Measurements from ENCODE around the gene ZSWIM6. TPM values are rescaled to one million over a fixed set of nuclear protein-coding genes. Genes with fewer than 3 reads are reported as not detected.

Gene ZSWIM6
- total RNA-seq, 2 donors from 2014 or later = 10.6 to 18.8 TPM

DNA sequence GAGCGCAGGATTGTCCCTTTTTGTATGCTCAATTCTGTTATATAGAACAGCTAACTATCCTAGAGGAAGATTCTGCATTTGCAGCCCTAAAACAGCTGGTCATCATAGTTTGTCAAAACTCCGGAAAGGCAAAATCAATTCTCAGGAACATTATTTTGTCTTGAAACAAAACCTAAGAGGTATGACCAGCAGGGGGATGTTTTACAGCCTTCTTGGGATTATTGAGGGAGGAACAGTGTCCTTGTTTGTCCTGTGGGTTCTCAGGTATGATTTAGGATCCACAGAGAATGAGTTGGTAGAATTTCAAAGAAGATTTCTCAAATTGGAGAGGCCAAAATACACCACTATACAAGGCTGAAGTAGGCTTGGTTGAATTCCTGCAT lies 136.4 kb downstream of the ZSWIM6 start:
- H3K36me3 ChIP-seq = no peaks in the 10 kb centered on the region
- TF ChIP-seq, protein P1, sequence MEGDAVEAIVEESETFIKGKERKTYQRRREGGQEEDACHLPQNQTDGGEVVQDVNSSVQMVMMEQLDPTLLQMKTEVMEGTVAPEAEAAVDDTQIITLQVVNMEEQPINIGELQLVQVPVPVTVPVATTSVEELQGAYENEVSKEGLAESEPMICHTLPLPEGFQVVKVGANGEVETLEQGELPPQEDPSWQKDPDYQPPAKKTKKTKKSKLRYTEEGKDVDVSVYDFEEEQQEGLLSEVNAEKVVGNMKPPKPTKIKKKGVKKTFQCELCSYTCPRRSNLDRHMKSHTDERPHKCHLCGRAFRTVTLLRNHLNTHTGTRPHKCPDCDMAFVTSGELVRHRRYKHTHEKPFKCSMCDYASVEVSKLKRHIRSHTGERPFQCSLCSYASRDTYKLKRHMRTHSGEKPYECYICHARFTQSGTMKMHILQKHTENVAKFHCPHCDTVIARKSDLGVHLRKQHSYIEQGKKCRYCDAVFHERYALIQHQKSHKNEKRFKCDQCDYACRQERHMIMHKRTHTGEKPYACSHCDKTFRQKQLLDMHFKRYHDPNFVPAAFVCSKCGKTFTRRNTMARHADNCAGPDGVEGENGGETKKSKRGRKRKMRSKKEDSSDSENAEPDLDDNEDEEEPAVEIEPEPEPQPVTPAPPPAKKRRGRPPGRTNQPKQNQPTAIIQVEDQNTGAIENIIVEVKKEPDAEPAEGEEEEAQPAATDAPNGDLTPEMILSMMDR (IDR thresholded peaks at IDR 0.05) = no peak
- no peak overlapping the region for H3K27ac ChIP-seq
- no peak for DNase-seq (ENCODE audit: low spot score)
- no peak overlapping the region for H3K4me3 ChIP-seq
- H3K27me3 ChIP-seq (replicated peaks; ENCODE audit: insufficient read depth) = no peaks in the 10 kb centered on the region
- H3K9me3 ChIP-seq = no peaks in the 10 kb centered on the region
- no peak for ATAC-seq (ENCODE audit: insufficient number of reproducible peaks, low FRiP score, low read depth)
- H3K4me1 ChIP-seq (ENCODE audit: control insufficient read depth in 1 of 2, low read depth in 2 of 2) = peaks cover 13 to 16% of the 10 kb centered on the region in 2 donors

DNA sequence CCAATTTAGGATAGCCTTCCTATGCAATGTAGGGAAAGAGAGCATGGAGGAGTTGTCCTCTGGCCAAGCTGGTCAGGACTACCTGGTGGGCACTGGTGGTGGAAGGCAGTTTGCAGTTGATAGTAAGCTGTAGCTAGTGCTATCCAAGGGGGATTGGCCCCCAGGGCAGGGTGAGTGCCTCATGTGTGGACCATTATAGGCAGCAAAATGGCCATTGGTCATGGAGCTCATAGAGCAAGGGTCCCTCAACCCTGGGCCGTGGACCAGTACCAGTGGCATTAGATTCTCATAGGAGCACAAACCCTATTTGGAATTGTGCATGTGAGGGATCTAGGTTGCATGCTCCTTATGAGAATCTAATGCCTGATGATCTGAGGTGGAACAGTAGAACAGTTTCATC lies 139.3 kb downstream of the ZSWIM6 start:
- Histone ChIP-seq H3K4me3 (no peak overlapping the region), H3K36me3 (no peaks in the 10 kb centered on the region), H3K4me1 (ENCODE audit: control insufficient read depth in 1 of 2, low read depth in 2 of 2) (peaks cover 0 to 7% of the 10 kb centered on the region in 2 donors), H3K9me3 (no peaks in the 10 kb centered on the region), H3K27ac (no peak overlapping the region), H3K27me3 (replicated peaks; ENCODE audit: insufficient read depth) (no peaks in the 10 kb centered on the region)
- ATAC-seq (ENCODE audit: insufficient number of reproducible peaks, low FRiP score, low read depth) (no peak), DNase-seq (ENCODE audit: low spot score) (no peak)
- TF ChIP-seq, protein P1 (IDR thresholded peaks at IDR 0.05) = no peak

DNA sequence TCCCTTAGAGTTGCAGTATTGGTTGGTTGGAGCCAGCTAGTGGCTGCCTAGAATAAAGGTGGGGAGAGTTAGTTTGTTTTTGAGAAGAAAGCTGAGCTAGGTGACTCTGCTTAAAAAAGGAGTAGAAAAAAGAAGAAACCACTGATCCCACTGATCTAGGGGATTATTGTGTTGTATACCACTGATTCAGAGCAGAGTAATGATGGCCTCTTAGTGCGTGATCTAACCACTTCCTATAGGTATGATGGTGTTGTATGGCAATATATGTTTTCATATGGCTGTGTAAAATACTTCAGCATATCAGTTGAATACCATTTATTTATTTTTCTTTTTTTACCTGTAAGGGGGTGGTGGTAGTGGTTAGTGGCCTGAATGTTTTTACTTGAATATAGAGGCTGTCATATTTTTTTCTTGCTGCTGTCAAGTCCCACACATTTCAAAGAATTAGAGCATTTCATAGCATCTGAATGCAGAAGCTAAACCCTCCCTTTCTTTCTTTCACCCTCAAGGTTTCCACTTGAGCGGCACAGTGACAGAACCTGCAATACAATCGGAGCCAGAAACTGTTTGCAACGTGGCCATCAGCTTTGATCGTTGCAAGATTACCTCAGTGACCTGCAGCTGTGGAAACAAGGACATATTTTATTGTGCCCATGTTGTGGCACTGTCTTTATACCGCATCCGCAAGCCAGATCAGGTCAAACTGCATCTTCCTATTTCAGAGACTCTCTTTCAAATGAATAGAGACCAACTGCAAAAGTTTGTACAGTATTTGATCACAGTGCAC lies 140.3 kb downstream of the ZSWIM6 start:
- peaks cover 0 to 7% of the 10 kb centered on the region in 2 donors for H3K4me1 ChIP-seq (ENCODE audit: control insufficient read depth in 1 of 2, low read depth in 2 of 2)
- no peak overlapping the region for H3K27ac ChIP-seq
- DNase-seq (ENCODE audit: low spot score) (no peak), ATAC-seq (ENCODE audit: insufficient number of reproducible peaks, low FRiP score, low read depth) (no peak)
- no peaks in the 10 kb centered on the region for H3K27me3 ChIP-seq (replicated peaks; ENCODE audit: insufficient read depth)
- no peaks in the 10 kb centered on the region for H3K9me3 ChIP-seq
- no peak overlapping the region for H3K4me3 ChIP-seq
- TF ChIP-seq, protein P1 (IDR thresholded peaks at IDR 0.05) = no peak
- no peaks in the 10 kb centered on the region for H3K36me3 ChIP-seq

DNA sequence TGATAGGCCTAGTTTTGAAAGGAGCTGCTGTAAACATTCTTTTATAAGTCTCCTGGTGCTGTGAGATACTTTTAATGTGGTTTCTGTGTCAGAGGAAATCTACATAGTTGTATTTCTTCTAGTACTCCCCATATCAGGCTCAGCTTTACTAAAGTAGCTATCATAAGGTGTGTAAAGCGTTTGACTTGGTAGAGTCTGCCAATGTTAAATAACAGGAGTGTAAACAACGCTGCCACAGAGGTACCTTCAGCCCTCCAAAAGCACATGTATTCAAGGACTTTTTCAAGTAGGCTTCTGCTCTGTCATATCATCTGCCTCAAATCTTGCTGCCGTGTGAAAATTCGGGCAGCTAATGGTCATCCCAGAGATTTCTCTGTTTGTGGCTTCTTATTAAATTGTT lies 142.7 kb downstream of the ZSWIM6 start:
- TF ChIP-seq, protein P1 (IDR thresholded peaks at IDR 0.05) = no peak
- ATAC-seq (ENCODE audit: insufficient number of reproducible peaks, low FRiP score, low read depth) (no peak), DNase-seq (ENCODE audit: low spot score) (no peak)
- Histone ChIP-seq H3K27ac (no peak overlapping the region), H3K4me3 (no peak overlapping the region), H3K36me3 (no peaks in the 10 kb centered on the region), H3K9me3 (no peaks in the 10 kb centered on the region), H3K4me1 (ENCODE audit: control insufficient read depth in 1 of 2, low read depth in 2 of 2) (peaks cover 0 to 2% of the 10 kb centered on the region in 2 donors), H3K27me3 (replicated peaks; ENCODE audit: insufficient read depth) (no peaks in the 10 kb centered on the region)

DNA sequence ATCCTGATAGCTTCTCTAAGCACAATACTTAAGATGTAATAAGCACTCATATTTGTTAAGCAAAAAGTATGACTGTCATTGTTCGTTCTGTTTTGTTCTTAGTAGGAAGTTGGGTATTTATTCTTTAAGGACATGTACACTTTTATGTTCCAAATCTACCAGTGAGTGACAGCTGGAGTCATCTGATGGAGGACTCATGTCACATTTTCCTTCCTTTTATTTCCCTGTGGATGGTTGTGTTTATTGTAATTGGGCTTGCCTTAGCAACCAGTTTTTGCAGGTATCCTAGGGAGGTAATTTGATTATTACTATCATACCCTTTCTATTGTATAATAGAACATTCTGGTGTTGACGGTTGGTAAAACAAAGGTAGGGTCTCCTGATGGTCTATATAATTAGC lies 145.7 kb downstream of the ZSWIM6 start:
- H3K4me1 ChIP-seq (ENCODE audit: control insufficient read depth in 1 of 2, low read depth in 2 of 2) = peaks cover 0 to 8% of the 10 kb centered on the region in 2 donors
- no peaks in the 10 kb centered on the region for H3K9me3 ChIP-seq
- TF ChIP-seq, protein P1 (IDR thresholded peaks at IDR 0.05) = no peak
- H3K36me3 ChIP-seq = no peaks in the 10 kb centered on the region
- DNase-seq (ENCODE audit: low spot score) = no peak
- no peak overlapping the region for H3K27ac ChIP-seq
- no peak overlapping the region for H3K4me3 ChIP-seq
- H3K27me3 ChIP-seq (replicated peaks; ENCODE audit: insufficient read depth) = no peaks in the 10 kb centered on the region
- ATAC-seq (ENCODE audit: insufficient number of reproducible peaks, low FRiP score, low read depth) = no peak

All from thoracic aorta (tissue), 2 donors.